Liver (tissue), 9 donors: ENCODE results near the gene SIGLEC12. TPM values are rescaled to one million over a fixed set of nuclear protein-coding genes. Genes with fewer than 3 reads are reported as not detected.

Experiments
- DNase-seq: peaks from one replicate; pipeline ENCODE4 v3.0.0-alpha.2; 2017; ENCODE audit warnings: low spot score
- H3K27ac ChIP-seq, 2 donors: one replicate each; pipeline ENCODE4 v1.7.0; 2013; ENCODE audit warnings: inconsistent platforms in 2 of 2, low read length in 2 of 2, control low read depth in 1 of 2, low read depth in 1 of 2, mild to moderate bottlenecking in 1 of 2
- H3K27me3 ChIP-seq, 4 donors: one replicate each; pipeline versions ENCODE4 v1.6.1 to v1.7.0; 2013; ENCODE audit warnings: low read length in 3 of 4, inconsistent platforms in 1 of 4, mild to moderate bottlenecking in 1 of 4, moderate library complexity in 1 of 4; ENCODE audit not compliant: control insufficient read depth in 4 of 4, insufficient read depth in 4 of 4
- H3K36me3 ChIP-seq, 4 donors: one replicate each; pipeline versions ENCODE4 v1.6.1 to v1.7.0; 2013; ENCODE audit warnings: low read length in 3 of 4, mild to moderate bottlenecking in 3 of 4, low read depth in 1 of 4, moderate library complexity in 1 of 4; ENCODE audit not compliant: control insufficient read depth in 4 of 4, insufficient read depth in 3 of 4
- H3K4me1 ChIP-seq, 4 donors: one replicate each; pipeline versions ENCODE4 v1.6.1 to v1.7.0; 2013; ENCODE audit warnings: low read length in 3 of 4, mild to moderate bottlenecking in 3 of 4, moderate library complexity in 1 of 4; ENCODE audit not compliant: control insufficient read depth in 4 of 4, insufficient read depth in 4 of 4
- H3K4me3 ChIP-seq, 3 donors: one replicate each; pipeline versions ENCODE4 v1.6.1 to v1.7.0; 2013; ENCODE audit warnings: low read length in 3 of 3, control low read depth in 1 of 3, low read depth in 1 of 3, mild to moderate bottlenecking in 1 of 3
- H3K9ac ChIP-seq, 2 donors: one replicate each; pipeline ENCODE4 v1.7.0; 2013; ENCODE audit warnings: low read length in 2 of 2, mild to moderate bottlenecking in 2 of 2, moderate library complexity in 2 of 2, control low read depth in 1 of 2, low read depth in 1 of 2
- H3K9me3 ChIP-seq, 4 donors: one replicate each; pipeline versions ENCODE4 v1.6.1 to v1.7.0; 2013; ENCODE audit warnings: low read length in 3 of 4; ENCODE audit not compliant: control insufficient read depth in 4 of 4
- EGR1 ChIP-seq, 2 donors: IDR thresholded peaks; 2 replicates each; pipeline ENCODE4 v1.6.1; 2016 to 2018; ENCODE audit warnings: antibody characterized with exemption in 2 of 2, low read depth in 2 of 2
- FOXA1 ChIP-seq: IDR thresholded peaks from 2 replicates; pipeline ENCODE4 v1.6.1; 2016; ENCODE audit warnings: antibody characterized with exemption
- FOXA2 ChIP-seq: IDR thresholded peaks from 2 replicates; pipeline ENCODE4 v1.6.1; 2016; ENCODE audit warnings: antibody characterized with exemption
- GABPA ChIP-seq, 2 donors: IDR thresholded peaks in 1 of 2; conservative IDR thresholded peaks in 1 of 2; 2 replicates each; pipeline ENCODE4 v1.6.1; 2016; ENCODE audit warnings: antibody characterized with exemption in 2 of 2, mild to moderate bottlenecking in 1 of 2, moderate library complexity in 1 of 2
- HNF4A ChIP-seq, 2 donors: conservative IDR thresholded peaks; 2 replicates each; pipeline ENCODE4 v1.6.1; 2016; ENCODE audit warnings: antibody characterized with exemption in 2 of 2, mild to moderate bottlenecking in 2 of 2
- HNF4G ChIP-seq: IDR thresholded peaks from 2 replicates; pipeline ENCODE4 v1.6.1; 2016; ENCODE audit warnings: antibody characterized with exemption
- JUND ChIP-seq, 2 donors: IDR thresholded peaks; 2 replicates each; pipeline ENCODE4 v1.6.1; 2016; ENCODE audit warnings: antibody characterized with exemption in 2 of 2
- NR2F2 ChIP-seq: IDR thresholded peaks from 2 replicates; pipeline ENCODE4 v1.6.1; 2016; ENCODE audit warnings: antibody characterized with exemption
- RAD21 ChIP-seq, 2 donors: IDR thresholded peaks; 2 replicates each; pipeline ENCODE4 v1.6.1; 2016; ENCODE audit warnings: antibody characterized with exemption in 2 of 2, mild to moderate bottlenecking in 2 of 2
- RXRA ChIP-seq, 2 donors: IDR thresholded peaks; 2 replicates each; pipeline ENCODE4 v1.6.1; 2017 to 2018; ENCODE audit warnings: antibody characterized with exemption in 2 of 2, mild to moderate bottlenecking in 1 of 2
- SP1 ChIP-seq: IDR thresholded peaks from 2 replicates; pipeline ENCODE4 v1.6.1; 2018; ENCODE audit warnings: antibody characterized with exemption, mild to moderate bottlenecking
- TAF1 ChIP-seq: conservative IDR thresholded peaks from 2 replicates; pipeline ENCODE4 v1.6.1; 2016; ENCODE audit warnings: antibody characterized with exemption, mild to moderate bottlenecking
- YY1 ChIP-seq: IDR thresholded peaks from 2 replicates; pipeline ENCODE4 v1.6.1; 2016; ENCODE audit warnings: antibody characterized with exemption, mild to moderate bottlenecking
- WGBS: extraction: QIAGEN DNeasy Blood & Tissue Kit; methylation state at CpG from one replicate; pipeline ENCODE4 v1.1.7; 2013; 5-methylcytosine and 5-hydroxymethylcytosine counted together
- polyA plus RNA-seq, 2 donors: library from polyadenylated mRNA; stranded (reverse) in 1 of 2; unstranded in 1 of 2; fragments of 200-250 nt in 1 of 2; fragments of >200 nt in 1 of 2; fragmentation: Nextera tagmentation in 1 of 2; extraction: Ambion mirVana in 1 of 2; gene quantifications; one replicate each; pipeline versions ENCODE4 v1.2.1 to v1.2.3, GENCODE V29; 2013 to 2015
- total RNA-seq, 2 donors: library from RNA; depleted of rRNA; stranded (reverse); fragments of >200 nt; gene quantifications; one replicate each; pipeline ENCODE4 v1.2.3, GENCODE V29; 2014
- TF ChIP-seq, protein P1 (sequence below): IDR thresholded peaks from 2 replicates; pipeline ENCODE4 v1.6.1; 2016; ENCODE audit warnings: antibody characterized with exemption
- TF ChIP-seq, protein P2 (sequence below): IDR thresholded peaks from 2 replicates; pipeline ENCODE4 v1.6.1; 2016; ENCODE audit warnings: antibody characterized with exemption
- TF ChIP-seq, protein P3 (sequence below): fragments of 150-350 bp; IDR thresholded peaks from 2 replicates; pipeline ENCODE4 v1.5.1; 2017; ENCODE audit warnings: improper control_type of control experiment, low read depth, low read length; ENCODE audit not compliant: missing input control
- TF ChIP-seq, protein P4 (sequence below): IDR thresholded peaks from 2 replicates; pipeline ENCODE4 v1.6.1; 2016; ENCODE audit warnings: antibody characterized with exemption, mild to moderate bottlenecking
- TF ChIP-seq, protein P5 (sequence below): IDR thresholded peaks from 2 replicates; pipeline ENCODE4 v1.6.1; 2016; ENCODE audit warnings: antibody characterized with exemption
- donor health status: healthy.
- donor health status: healthy.
- donor health status: healthy.
- donor health status: healthy.
- donor health status: healthy.

Gene SIGLEC12
- total and polyA plus RNA-seq, 4 donors, result 0.05 to 5.0 (median 0.52) TPM

DNA sequence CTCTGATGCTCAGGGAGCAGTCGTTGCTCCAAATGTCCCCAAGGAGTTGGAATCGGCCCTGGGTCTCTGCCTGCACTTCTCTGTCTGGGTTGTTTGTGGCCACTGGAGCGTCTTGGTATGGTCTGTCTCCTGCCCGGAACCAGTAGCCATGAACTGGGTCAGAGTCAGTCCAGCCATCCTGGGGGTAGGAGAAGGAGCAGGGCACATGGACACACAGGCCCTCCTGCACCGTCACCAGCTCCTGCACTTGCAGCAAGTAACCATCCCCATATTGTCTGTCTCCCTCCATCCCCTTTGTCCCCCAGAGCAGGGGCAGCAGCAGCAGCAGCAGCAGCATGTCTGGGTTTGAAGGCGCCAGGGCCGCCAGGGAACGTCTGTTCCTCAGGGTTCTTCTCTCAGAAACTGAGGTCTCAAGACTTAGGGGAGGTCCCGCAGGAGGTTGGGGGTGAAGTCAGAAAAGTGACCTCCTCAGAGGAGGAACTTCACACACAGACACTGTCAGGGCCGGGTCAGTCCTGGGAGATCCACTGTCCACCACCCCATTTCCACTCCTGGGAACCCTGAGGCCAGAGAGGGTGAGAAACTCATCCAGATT is 43.5 kb downstream of the SIGLEC12 start, which contains the start of gene SIGLEC8:
Gene SIGLEC8, minus strand, starts transcription at position 404 of the 595 bp plus-strand sequence. Its CDS starts 67 bp downstream, at position 337.
- no peak within 1 kb of the TSS for H3K27ac ChIP-seq
- TF ChIP-seq HNF4G (no peak), TAF1 (no peak), GABPA (IDR thresholded peaks at IDR 0.05 in 1 of 2, conservative IDR thresholded peaks at IDR 0.05 in 1 of 2) (no peak), FOXA2 (no peak)
- TF ChIP-seq, protein P1, sequence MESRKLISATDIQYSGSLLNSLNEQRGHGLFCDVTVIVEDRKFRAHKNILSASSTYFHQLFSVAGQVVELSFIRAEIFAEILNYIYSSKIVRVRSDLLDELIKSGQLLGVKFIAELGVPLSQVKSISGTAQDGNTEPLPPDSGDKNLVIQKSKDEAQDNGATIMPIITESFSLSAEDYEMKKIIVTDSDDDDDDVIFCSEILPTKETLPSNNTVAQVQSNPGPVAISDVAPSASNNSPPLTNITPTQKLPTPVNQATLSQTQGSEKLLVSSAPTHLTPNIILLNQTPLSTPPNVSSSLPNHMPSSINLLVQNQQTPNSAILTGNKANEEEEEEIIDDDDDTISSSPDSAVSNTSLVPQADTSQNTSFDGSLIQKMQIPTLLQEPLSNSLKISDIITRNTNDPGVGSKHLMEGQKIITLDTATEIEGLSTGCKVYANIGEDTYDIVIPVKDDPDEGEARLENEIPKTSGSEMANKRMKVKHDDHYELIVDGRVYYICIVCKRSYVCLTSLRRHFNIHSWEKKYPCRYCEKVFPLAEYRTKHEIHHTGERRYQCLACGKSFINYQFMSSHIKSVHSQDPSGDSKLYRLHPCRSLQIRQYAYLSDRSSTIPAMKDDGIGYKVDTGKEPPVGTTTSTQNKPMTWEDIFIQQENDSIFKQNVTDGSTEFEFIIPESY, result no peak
- no peaks in the 10 kb centered on the region for H3K9me3 ChIP-seq
- H3K36me3 ChIP-seq, result no peaks in the 10 kb centered on the region
- H3K27me3 ChIP-seq, result no peaks in the 10 kb centered on the region
- DNase-seq, result no peak
- no peak within 1 kb of the TSS for H3K9ac ChIP-seq
- peaks cover 0 to 8% (median 0%) of the 10 kb centered on the region in 4 donors for H3K4me1 ChIP-seq
- WGBS, result 69% methylated on average over 10 of the region's 10 CpGs
- no peak within 1 kb of the TSS for H3K4me3 ChIP-seq

DNA sequence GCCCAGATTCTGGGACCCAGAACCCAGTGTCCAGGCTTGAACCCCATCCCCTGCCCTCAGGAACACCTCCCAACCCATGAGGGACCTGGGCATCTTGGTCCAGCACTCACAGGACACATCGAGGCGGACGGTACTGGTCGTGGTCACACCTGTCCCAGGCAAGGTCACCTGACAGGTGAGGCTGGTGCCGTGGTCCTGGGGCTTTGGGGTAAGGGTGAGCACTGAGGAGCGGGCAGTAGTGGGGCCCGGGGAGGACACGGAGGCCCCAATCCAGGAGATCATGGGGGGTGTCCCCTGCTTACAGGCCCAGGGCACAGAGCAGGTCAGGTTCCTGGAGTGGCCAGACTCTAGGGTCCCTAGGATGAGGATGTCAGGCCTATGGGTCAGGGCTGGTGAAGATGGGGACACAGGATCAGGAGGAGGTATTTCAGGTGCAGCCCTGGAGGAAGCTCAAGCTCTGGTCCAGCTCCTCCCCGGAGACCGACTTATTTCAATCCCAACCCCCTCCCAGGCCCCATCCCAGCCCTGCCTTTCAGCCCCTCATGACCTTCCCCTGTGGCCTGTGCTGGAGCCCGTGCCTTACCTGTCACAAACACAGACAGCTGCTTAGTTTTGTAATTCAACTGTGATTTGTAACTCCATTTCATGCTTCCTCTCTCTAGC is 44.1 kb downstream of the SIGLEC12 start:
- no peaks in the 10 kb centered on the region for H3K9me3 ChIP-seq
- no peak overlapping the region for H3K4me3 ChIP-seq
- H3K27me3 ChIP-seq, result no peaks in the 10 kb centered on the region
- H3K9ac ChIP-seq, result no peak overlapping the region
- no peak for DNase-seq
- 77% methylated on average over 11 of the region's 11 CpGs for WGBS
- no peak overlapping the region for H3K27ac ChIP-seq
- H3K4me1 ChIP-seq, result peaks cover 0 to 8% (median 0%) of the 10 kb centered on the region in 4 donors
- no peaks in the 10 kb centered on the region for H3K36me3 ChIP-seq
- TF ChIP-seq HNF4G (no peak), RXRA (IDR thresholded peaks at IDR 0.05) (no peak), NR2F2 (no peak), RAD21 (IDR thresholded peaks at IDR 0.05) (no peak), YY1 (no peak), SP1 (no peak), GABPA (IDR thresholded peaks at IDR 0.05 in 1 of 2, conservative IDR thresholded peaks at IDR 0.05 in 1 of 2) (no peak), HNF4A (conservative IDR thresholded peaks at IDR 0.05) (no peak), FOXA2 (no peak), EGR1 (IDR thresholded peaks at IDR 0.05; ENCODE audit: low read depth in 2 of 2) (no peak), FOXA1 (no peak), TAF1 (no peak), JUND (IDR thresholded peaks at IDR 0.05) (no peak)
- TF ChIP-seq, protein P2, sequence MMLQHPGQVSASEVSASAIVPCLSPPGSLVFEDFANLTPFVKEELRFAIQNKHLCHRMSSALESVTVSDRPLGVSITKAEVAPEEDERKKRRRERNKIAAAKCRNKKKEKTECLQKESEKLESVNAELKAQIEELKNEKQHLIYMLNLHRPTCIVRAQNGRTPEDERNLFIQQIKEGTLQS, result no peak
- TF ChIP-seq, protein P3, sequence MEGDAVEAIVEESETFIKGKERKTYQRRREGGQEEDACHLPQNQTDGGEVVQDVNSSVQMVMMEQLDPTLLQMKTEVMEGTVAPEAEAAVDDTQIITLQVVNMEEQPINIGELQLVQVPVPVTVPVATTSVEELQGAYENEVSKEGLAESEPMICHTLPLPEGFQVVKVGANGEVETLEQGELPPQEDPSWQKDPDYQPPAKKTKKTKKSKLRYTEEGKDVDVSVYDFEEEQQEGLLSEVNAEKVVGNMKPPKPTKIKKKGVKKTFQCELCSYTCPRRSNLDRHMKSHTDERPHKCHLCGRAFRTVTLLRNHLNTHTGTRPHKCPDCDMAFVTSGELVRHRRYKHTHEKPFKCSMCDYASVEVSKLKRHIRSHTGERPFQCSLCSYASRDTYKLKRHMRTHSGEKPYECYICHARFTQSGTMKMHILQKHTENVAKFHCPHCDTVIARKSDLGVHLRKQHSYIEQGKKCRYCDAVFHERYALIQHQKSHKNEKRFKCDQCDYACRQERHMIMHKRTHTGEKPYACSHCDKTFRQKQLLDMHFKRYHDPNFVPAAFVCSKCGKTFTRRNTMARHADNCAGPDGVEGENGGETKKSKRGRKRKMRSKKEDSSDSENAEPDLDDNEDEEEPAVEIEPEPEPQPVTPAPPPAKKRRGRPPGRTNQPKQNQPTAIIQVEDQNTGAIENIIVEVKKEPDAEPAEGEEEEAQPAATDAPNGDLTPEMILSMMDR, result no peak
- TF ChIP-seq, protein P4, sequence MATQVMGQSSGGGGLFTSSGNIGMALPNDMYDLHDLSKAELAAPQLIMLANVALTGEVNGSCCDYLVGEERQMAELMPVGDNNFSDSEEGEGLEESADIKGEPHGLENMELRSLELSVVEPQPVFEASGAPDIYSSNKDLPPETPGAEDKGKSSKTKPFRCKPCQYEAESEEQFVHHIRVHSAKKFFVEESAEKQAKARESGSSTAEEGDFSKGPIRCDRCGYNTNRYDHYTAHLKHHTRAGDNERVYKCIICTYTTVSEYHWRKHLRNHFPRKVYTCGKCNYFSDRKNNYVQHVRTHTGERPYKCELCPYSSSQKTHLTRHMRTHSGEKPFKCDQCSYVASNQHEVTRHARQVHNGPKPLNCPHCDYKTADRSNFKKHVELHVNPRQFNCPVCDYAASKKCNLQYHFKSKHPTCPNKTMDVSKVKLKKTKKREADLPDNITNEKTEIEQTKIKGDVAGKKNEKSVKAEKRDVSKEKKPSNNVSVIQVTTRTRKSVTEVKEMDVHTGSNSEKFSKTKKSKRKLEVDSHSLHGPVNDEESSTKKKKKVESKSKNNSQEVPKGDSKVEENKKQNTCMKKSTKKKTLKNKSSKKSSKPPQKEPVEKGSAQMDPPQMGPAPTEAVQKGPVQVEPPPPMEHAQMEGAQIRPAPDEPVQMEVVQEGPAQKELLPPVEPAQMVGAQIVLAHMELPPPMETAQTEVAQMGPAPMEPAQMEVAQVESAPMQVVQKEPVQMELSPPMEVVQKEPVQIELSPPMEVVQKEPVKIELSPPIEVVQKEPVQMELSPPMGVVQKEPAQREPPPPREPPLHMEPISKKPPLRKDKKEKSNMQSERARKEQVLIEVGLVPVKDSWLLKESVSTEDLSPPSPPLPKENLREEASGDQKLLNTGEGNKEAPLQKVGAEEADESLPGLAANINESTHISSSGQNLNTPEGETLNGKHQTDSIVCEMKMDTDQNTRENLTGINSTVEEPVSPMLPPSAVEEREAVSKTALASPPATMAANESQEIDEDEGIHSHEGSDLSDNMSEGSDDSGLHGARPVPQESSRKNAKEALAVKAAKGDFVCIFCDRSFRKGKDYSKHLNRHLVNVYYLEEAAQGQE, result no peak
- TF ChIP-seq, protein P5, sequence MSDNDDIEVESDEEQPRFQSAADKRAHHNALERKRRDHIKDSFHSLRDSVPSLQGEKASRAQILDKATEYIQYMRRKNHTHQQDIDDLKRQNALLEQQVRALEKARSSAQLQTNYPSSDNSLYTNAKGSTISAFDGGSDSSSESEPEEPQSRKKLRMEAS, result no peak
- TF ChIP-seq, protein P1, result no peak
